ENCODE data around the gene OR52K2.

OR52K2 gene

DNA sequence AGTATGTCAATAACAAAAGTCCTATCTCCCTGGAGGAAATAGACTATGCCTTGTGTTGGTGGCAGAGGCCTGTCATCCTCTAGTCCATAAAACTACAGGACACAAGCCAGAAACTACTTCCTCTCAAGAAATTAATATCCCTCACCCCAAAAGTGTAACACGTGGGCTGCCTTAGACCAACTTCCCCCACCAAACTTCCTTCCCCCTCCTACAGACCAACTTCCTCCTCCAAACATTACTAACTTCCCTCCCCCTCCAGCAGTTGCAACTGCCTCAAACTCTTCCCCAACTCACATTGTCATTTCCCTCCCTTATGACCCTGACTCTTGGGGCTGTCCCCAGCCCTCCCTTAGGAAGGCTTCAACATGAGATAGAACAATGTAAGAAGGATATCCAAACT, 6.3 kb downstream of the OR52K2 start:
- Histone ChIP-seq H3K36me3 (ENCODE audit: insufficient read depth, low read length) (no peaks in the 10 kb centered on the region), H3K27me3 (ENCODE audit: control insufficient read depth in 1 of 2, insufficient read depth in 2 of 2, low read length in 2 of 2) (no peaks in the 10 kb centered on the region), H3K4me1 (ENCODE audit: insufficient read depth, low read length) (no peaks in the 10 kb centered on the region), H3K27ac (ENCODE audit: low read depth, low read length) (no peak overlapping the region), H3K4me3 (ENCODE audit: low read depth in 1 of 2, low read length in 2 of 2) (no peak overlapping the region), H3K9ac (ENCODE audit: low read length) (no peak overlapping the region), H3K9me3 (ENCODE audit: low read length) (no peaks in the 10 kb centered on the region)

DNA sequence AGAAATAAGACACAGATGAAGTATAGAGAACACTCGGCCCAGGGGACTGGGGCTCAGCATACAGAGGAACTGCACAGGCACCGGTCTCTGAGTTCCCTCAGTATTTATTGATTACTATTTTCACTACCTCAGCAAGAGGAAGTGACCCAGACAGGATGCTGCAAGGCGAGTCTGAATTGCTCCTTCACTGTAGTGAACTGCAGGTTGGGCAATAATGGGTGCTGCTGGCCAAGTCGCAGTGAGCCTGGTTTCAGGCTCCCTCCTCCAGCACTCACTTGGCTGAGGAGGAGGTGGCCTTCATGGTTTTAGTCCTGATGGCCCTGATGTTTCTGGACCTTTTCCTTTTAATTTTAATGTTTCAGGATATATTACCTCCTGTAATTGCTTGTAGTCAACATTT, 10.4 kb downstream of the OR52K2 start:
- Histone ChIP-seq H3K4me1 (ENCODE audit: insufficient read depth, low read length) (no peaks in the 10 kb centered on the region), H3K27ac (ENCODE audit: low read depth, low read length) (no peak overlapping the region), H3K9ac (ENCODE audit: low read length) (no peak overlapping the region), H3K4me3 (ENCODE audit: low read depth in 1 of 2, low read length in 2 of 2) (no peak overlapping the region), H3K9me3 (ENCODE audit: low read length) (no peaks in the 10 kb centered on the region), H3K27me3 (ENCODE audit: control insufficient read depth in 1 of 2, insufficient read depth in 2 of 2, low read length in 2 of 2) (no peaks in the 10 kb centered on the region), H3K36me3 (ENCODE audit: insufficient read depth, low read length) (no peaks in the 10 kb centered on the region)

DNA sequence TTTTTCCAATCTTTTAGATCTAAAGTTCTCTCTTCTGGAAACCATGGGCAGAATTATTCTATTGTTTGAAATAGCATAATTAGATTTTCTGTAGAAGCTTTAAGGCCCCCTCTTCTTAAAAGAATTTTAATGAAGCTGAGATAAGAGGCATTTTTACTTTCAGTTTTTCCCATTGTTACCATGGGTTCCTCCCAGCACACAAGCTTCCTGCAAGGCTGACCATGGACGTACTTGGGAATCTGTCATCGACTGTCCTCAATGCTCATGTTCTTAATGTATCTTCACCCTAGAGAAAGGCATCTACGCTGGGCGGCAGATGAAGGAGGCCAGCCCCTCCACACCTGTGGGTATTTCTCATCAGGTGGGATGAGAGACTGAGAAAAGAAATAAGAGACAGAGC, 11.1 kb downstream of the OR52K2 start:
- Histone ChIP-seq H3K27me3 (ENCODE audit: control insufficient read depth in 1 of 2, insufficient read depth in 2 of 2, low read length in 2 of 2) (no peaks in the 10 kb centered on the region), H3K9ac (ENCODE audit: low read length) (no peak overlapping the region), H3K4me3 (ENCODE audit: low read depth in 1 of 2, low read length in 2 of 2) (no peak overlapping the region), H3K36me3 (ENCODE audit: insufficient read depth, low read length) (no peaks in the 10 kb centered on the region), H3K9me3 (ENCODE audit: low read length) (no peaks in the 10 kb centered on the region), H3K4me1 (ENCODE audit: insufficient read depth, low read length) (no peaks in the 10 kb centered on the region), H3K27ac (ENCODE audit: low read depth, low read length) (no peak overlapping the region)

DNA sequence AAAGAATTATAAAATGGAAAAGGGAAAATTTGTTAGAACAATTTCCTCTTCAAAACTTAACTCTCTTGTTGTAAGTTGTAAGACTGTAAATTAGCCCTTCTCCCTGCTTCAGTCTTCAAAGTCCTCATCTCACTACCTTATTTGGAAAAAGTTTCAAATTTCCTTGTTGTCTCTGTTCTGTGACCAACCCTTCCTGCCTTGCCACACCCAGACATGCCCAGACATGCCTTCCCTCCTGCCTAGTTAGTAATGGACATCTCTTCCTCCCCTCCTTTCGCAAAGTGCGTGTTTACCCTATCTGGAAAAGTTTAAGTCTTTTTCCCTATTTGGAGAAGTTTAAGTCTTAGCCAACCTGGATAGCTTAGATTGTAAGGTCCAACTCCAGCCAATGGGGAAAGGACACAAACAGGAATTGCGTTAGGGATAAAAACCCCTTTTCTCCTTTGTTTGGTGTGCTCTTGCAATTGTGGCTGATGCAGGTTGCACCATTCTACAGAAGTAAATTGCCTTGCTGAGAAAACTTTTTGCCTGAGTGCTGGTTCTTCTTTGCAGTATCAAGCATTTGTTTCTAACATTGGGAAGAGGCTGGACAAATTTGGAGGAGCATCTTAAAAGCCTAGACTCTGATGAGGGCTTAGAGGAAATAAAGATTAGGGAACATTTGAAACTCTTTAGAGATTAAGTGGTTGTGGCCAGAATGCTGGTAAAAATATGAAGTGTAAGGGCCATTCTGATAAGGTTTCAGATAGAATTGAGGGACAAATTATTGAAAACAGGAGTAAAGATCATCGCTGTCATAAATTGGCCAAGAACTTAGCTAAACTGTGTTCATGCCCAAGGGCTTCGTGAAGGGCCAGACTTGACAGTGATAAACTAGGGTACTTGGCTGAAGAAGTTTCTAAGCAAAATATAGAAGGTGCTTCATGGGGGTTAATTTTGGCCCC, 15.4 kb downstream of the OR52K2 start:
- Histone ChIP-seq H3K27me3 (ENCODE audit: control insufficient read depth in 1 of 2, insufficient read depth in 2 of 2, low read length in 2 of 2) (no peaks in the 10 kb centered on the region), H3K4me1 (ENCODE audit: insufficient read depth, low read length) (no peaks in the 10 kb centered on the region), H3K4me3 (ENCODE audit: low read depth in 1 of 2, low read length in 2 of 2) (no peak overlapping the region), H3K9ac (ENCODE audit: low read length) (no peak overlapping the region), H3K9me3 (ENCODE audit: low read length) (no peaks in the 10 kb centered on the region), H3K36me3 (ENCODE audit: insufficient read depth, low read length) (no peaks in the 10 kb centered on the region), H3K27ac (ENCODE audit: low read depth, low read length) (no peak overlapping the region)

DNA sequence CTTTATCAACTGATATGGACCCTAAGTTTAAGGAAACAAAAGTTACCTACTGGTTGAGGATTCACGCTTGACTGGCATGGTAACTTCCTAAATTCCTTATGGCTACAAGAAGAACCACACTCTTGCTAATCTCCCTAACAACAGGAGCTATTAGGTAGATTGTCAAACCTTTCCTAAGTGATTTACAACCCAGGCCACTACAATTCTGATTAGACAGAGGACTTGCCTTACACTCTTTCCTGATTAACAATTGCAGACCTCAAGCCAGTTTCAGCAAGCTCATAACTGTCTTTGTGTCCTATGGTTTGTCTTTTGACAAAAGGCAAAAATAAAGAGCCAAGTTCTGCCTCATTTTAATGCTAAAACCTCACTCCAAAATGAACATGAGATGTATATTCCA, 16.3 kb downstream of the OR52K2 start:
- H3K9me3 ChIP-seq (ENCODE audit: low read length), result no peaks in the 10 kb centered on the region
- H3K27me3 ChIP-seq (ENCODE audit: control insufficient read depth in 1 of 2, insufficient read depth in 2 of 2, low read length in 2 of 2), result no peaks in the 10 kb centered on the region
- no peak overlapping the region for H3K9ac ChIP-seq (ENCODE audit: low read length)
- no peak overlapping the region for H3K4me3 ChIP-seq (ENCODE audit: low read depth in 1 of 2, low read length in 2 of 2)
- no peak overlapping the region for H3K27ac ChIP-seq (ENCODE audit: low read depth, low read length)
- H3K4me1 ChIP-seq (ENCODE audit: insufficient read depth, low read length), result no peaks in the 10 kb centered on the region
- H3K36me3 ChIP-seq (ENCODE audit: insufficient read depth, low read length), result no peaks in the 10 kb centered on the region

DNA sequence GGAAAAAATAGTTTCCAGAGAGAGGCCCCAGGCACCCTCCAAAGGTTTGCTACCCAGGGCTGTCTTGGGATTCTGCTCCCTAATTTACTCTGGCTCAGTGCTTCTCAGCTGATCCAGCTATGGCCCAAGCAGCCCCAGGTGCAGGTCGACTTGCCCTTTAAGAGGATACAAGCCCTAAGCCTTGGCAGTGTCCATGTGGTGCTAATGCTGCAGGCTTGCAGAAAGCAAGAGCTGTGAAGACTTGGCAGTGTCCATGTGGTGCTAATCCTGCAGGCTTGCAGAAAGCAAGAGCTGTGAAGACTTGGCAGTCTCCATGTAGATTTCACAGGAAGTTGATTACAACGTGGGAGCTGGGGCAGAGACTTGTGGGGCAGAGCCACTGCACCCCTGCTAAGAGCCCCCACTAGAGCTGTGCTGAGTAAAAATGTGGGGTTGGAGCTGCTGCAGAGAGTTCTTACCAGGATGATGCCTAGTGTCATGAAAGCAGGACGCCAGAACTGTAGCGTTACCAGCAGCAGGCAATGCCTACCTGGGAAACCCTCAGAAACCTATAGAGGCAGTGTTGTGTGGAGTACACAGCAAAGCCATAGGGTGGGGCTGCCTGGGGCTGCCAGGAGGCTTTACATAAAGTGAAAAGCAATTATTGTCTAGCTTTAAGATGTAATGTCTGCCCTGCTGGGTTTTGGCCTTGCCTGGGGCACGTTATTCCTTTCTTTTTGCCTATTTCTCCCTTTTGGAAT, 17.2 kb downstream of the OR52K2 start:
- H3K9ac ChIP-seq (ENCODE audit: low read length), result no peak overlapping the region
- no peaks in the 10 kb centered on the region for H3K9me3 ChIP-seq (ENCODE audit: low read length)
- no peak overlapping the region for H3K27ac ChIP-seq (ENCODE audit: low read depth, low read length)
- H3K4me1 ChIP-seq (ENCODE audit: insufficient read depth, low read length), result no peaks in the 10 kb centered on the region
- no peaks in the 10 kb centered on the region for H3K27me3 ChIP-seq (ENCODE audit: control insufficient read depth in 1 of 2, insufficient read depth in 2 of 2, low read length in 2 of 2)
- no peaks in the 10 kb centered on the region for H3K36me3 ChIP-seq (ENCODE audit: insufficient read depth, low read length)
- no peak overlapping the region for H3K4me3 ChIP-seq (ENCODE audit: low read depth in 1 of 2, low read length in 2 of 2)

DNA sequence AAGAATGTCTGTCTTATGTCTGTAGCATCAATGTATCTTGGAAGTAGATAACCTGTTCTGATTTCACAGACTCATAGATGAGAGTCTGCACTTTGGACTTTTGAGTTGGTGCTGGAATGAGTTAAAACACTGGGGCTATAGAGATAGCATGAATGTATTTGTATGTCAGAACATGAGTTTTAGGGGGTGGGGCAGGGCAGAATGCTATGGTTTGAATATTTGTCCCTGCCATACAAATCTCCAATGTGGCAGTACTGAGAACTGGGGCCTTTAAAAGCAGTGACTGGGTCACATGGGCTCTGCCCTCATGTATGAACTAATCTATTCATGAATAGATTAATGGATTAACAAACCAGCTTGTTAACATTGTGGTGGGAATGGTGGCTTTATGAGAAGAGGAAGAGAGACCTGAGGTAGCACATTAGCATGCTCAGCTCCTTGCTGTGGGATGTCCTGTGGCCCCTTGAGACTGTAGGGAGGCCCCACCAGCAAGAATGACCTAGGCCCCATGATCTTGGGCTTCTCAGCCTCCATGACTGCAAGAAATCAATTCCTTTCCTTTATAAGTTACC, 17.9 kb downstream of the OR52K2 start:
- Histone ChIP-seq H3K4me3 (ENCODE audit: low read depth in 1 of 2, low read length in 2 of 2) (no peak overlapping the region), H3K27me3 (ENCODE audit: control insufficient read depth in 1 of 2, insufficient read depth in 2 of 2, low read length in 2 of 2) (no peaks in the 10 kb centered on the region), H3K4me1 (ENCODE audit: insufficient read depth, low read length) (no peaks in the 10 kb centered on the region), H3K27ac (ENCODE audit: low read depth, low read length) (no peak overlapping the region), H3K9me3 (ENCODE audit: low read length) (no peaks in the 10 kb centered on the region), H3K9ac (ENCODE audit: low read length) (no peak overlapping the region), H3K36me3 (ENCODE audit: insufficient read depth, low read length) (no peaks in the 10 kb centered on the region)

DNA sequence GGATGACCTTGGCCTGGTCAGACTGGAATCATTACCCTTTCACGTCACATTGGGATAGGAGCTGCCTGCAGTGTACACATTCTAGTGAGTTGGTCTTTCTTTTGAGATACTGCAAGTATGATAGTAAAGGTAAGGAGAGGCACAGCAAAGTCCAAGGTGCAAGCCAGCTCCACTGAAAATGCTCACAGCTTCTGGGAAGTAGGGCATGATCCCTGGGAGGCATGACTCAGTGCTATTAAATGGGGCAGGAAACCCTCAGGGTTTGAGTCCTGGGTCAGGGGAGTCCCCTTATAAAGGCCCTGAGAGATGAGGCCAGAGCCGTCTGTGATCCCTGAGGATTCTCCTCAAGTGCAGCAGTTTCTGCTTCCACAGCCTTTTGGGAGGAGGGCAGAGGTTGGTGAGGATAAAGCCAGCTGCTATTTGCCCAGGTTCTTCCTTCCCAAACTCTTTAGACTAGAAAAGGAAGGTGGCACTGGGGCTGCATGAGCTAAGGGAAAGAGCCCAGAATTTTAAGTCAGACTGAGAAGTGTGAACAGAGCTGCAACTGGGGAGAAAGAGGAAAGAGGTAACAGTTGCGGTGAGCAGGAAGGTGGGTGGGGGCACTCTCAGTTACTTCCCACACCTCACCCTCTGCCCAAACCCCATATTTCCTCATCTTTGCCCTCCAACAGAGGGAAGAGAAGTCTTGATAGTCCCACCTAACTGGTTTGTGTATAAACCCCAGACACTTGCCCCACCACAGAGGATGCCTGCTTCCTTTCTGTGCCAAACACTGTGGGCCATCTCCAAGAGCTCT, 18.9 kb downstream of the OR52K2 start:
- Histone ChIP-seq H3K36me3 (ENCODE audit: insufficient read depth, low read length) (no peaks in the 10 kb centered on the region), H3K9me3 (ENCODE audit: low read length) (no peaks in the 10 kb centered on the region), H3K27me3 (ENCODE audit: control insufficient read depth in 1 of 2, insufficient read depth in 2 of 2, low read length in 2 of 2) (no peaks in the 10 kb centered on the region), H3K4me3 (ENCODE audit: low read depth in 1 of 2, low read length in 2 of 2) (no peak overlapping the region), H3K27ac (ENCODE audit: low read depth, low read length) (no peak overlapping the region), H3K4me1 (ENCODE audit: insufficient read depth, low read length) (no peaks in the 10 kb centered on the region), H3K9ac (ENCODE audit: low read length) (no peak overlapping the region)

DNA sequence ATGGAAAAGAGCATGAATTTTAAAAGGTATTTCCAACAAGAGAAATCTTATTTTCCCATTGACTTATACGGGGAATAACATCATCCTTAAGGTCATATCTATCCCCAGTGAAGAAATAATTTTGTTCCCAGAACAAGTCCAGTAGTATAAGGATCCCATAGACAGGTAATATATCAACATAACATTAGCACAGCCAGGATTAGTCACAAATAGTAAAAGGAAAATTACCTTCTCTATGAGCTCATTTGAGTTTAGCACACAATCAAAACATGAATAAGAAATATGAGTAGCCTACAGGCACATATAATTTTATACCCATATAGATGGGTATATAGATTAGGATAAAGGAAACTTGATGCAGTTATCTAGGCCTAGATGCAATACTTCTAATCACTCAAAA, 30.5 kb downstream of the OR52K2 start:
- Histone ChIP-seq H3K27me3 (ENCODE audit: control insufficient read depth in 1 of 2, insufficient read depth in 2 of 2, low read length in 2 of 2) (no peaks in the 10 kb centered on the region), H3K27ac (ENCODE audit: low read depth, low read length) (no peak overlapping the region), H3K4me1 (ENCODE audit: insufficient read depth, low read length) (no peaks in the 10 kb centered on the region), H3K36me3 (ENCODE audit: insufficient read depth, low read length) (no peaks in the 10 kb centered on the region), H3K9ac (ENCODE audit: low read length) (no peak overlapping the region), H3K9me3 (ENCODE audit: low read length) (no peaks in the 10 kb centered on the region), H3K4me3 (ENCODE audit: low read depth in 1 of 2, low read length in 2 of 2) (no peak overlapping the region)

DNA sequence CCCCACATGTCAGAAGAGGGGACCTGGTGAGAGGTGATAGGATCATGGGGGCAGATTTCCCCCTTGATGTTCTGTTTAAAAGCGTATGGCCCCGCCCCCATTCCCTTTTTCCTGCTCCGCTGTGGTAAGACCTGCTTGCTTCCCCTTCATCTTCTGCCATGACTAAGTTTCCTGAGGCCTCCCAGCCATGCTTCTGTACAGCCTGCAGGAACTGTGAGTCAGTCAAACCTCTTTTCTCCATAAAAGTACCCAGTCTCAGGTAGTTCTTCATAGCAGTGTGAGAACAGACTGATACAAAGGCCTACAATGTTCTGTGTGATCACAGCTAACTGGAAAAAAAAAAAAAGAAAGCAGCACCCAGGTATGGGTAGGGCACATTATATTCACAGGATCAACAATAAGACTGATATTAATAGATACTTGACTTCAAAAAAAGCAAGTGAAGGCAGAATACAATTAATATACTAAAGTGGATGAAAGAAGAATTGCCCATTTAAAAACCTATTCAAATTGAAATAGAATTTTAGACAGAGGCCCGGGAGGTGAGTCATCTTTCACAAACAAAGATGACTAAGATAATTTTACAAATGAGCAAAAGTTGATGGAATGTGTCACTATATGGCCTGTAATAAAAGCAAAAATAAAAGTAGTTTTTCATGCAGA, 31.6 kb downstream of the OR52K2 start:
- H3K27me3 ChIP-seq (ENCODE audit: control insufficient read depth in 1 of 2, insufficient read depth in 2 of 2, low read length in 2 of 2), result no peaks in the 10 kb centered on the region
- H3K9me3 ChIP-seq (ENCODE audit: low read length), result no peaks in the 10 kb centered on the region
- no peak overlapping the region for H3K4me3 ChIP-seq (ENCODE audit: low read depth in 1 of 2, low read length in 2 of 2)
- no peaks in the 10 kb centered on the region for H3K4me1 ChIP-seq (ENCODE audit: insufficient read depth, low read length)
- no peak overlapping the region for H3K9ac ChIP-seq (ENCODE audit: low read length)
- H3K27ac ChIP-seq (ENCODE audit: low read depth, low read length), result no peak overlapping the region
- no peaks in the 10 kb centered on the region for H3K36me3 ChIP-seq (ENCODE audit: insufficient read depth, low read length)

DNA sequence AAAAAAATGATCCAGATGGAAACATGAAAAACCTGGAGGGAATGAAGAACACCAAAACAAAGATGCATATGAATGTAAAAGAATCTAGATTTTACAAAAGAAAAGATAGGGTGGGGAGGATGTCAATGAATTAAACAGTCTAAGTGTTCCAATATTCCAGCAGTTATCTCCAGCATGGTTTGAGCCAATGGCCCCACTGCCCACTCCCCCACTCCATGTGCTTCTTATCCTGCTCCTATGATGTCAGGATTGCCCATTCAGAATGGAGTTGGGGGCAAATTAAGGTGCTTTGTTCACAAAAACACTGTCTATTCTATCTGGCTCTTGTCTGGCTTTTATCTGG, 32.1 kb downstream of the OR52K2 start:
- Histone ChIP-seq H3K27ac (ENCODE audit: low read depth, low read length) (no peak overlapping the region), H3K4me3 (ENCODE audit: low read depth in 1 of 2, low read length in 2 of 2) (no peak overlapping the region), H3K27me3 (ENCODE audit: control insufficient read depth in 1 of 2, insufficient read depth in 2 of 2, low read length in 2 of 2) (no peaks in the 10 kb centered on the region), H3K9me3 (ENCODE audit: low read length) (no peaks in the 10 kb centered on the region), H3K9ac (ENCODE audit: low read length) (no peak overlapping the region), H3K4me1 (ENCODE audit: insufficient read depth, low read length) (no peaks in the 10 kb centered on the region), H3K36me3 (ENCODE audit: insufficient read depth, low read length) (no peaks in the 10 kb centered on the region)
